LoVo (cell line): ENCODE data around the gene TMEM14B.
"Not testable (repeated sequence)": the region's sequence is repeated elsewhere in the genome, so short reads cannot be mapped to it uniquely, and the experiment has no call there.

ENCODE experiments used
- DNase-seq: peaks from one replicate; pipeline ENCODE4 v3.0.0-alpha.2; 2016; ENCODE audit warnings: low spot score

Gene TMEM14B

GRCh38 chr6:10747251-10747972 lies at the start of gene TMEM14B:
TSS of gene TMEM14B (plus strand) at chr6:10747805. CDS start at chr6:10749246, 1,441 bp downstream.
- DNase-seq = peak; percentile 98

- DNase-seq = no peak
These were observed 33.6 kb upstream of the TMEM14B start for GRCh38 chr6:10713962-10714361.

GRCh38 chr6:10719296-10719963 lies 28.2 kb upstream of the TMEM14B start:
- no peak for DNase-seq

GRCh38 chr6:10719964-10720264 lies 27.7 kb upstream of the TMEM14B start:
- peak; percentile 69 for DNase-seq

GRCh38 chr6:10720265-10720959 lies 27.2 kb upstream of the TMEM14B start:
- no peak for DNase-seq

GRCh38 chr6:10720960-10721849 lies 26.4 kb upstream of the TMEM14B start:
- DNase-seq = peak; percentile 42

GRCh38 chr6:10721850-10722569 lies 25.6 kb upstream of the TMEM14B start:
- DNase-seq = no peak

GRCh38 chr6:10722570-10722819 lies 25.1 kb upstream of the TMEM14B start:
- DNase-seq = no peak

- peak; percentile 97 for DNase-seq
These were observed 24.6 kb upstream of the TMEM14B start, which contains the start of gene TMEM14C for GRCh38 chr6:10722820-10723566. TSS of gene TMEM14C (plus strand) at chr6:10723070. CDS start at chr6:10724614, 1,544 bp downstream.

- DNase-seq = no peak
These were observed 24.1 kb upstream of the TMEM14B start for GRCh38 chr6:10723567-10723881.

- DNase-seq = no peak
These were observed 22.6 kb upstream of the TMEM14B start for GRCh38 chr6:10725044-10725443.

GRCh38 chr6:10725716-10726115 lies 21.9 kb upstream of the TMEM14B start:
- DNase-seq = no peak

- no peak for DNase-seq
These were observed 17.4 kb upstream of the TMEM14B start for GRCh38 chr6:10730254-10730653.

GRCh38 chr6:10733151-10733715 lies 14.4 kb upstream of the TMEM14B start:
- no peak for DNase-seq

GRCh38 chr6:10733863-10734262 lies 13.7 kb upstream of the TMEM14B start:
- no peak for DNase-seq

GRCh38 chr6:10736731-10737130 lies 10.9 kb upstream of the TMEM14B start:
- DNase-seq = no peak

GRCh38 chr6:10740061-10740460 lies 7.5 kb upstream of the TMEM14B start:
- DNase-seq = no peak

GRCh38 chr6:10741643-10742042 lies 6.0 kb upstream of the TMEM14B start:
- DNase-seq = not testable (repeated sequence)

- no peak for DNase-seq
These were observed 5.4 kb upstream of the TMEM14B start for GRCh38 chr6:10742251-10742650.

- DNase-seq = no peak
These were observed 4.1 kb upstream of the TMEM14B start for GRCh38 chr6:10743515-10743914.

GRCh38 chr6:10745116-10745515 lies 2.5 kb upstream of the TMEM14B start:
- DNase-seq = no peak
